Measurements from ENCODE around the gene ZFP82. TPM values are rescaled to one million over a fixed set of nuclear protein-coding genes. Genes with fewer than 3 reads are reported as not detected.

Gene ZFP82
- total and polyA plus RNA-seq, 2 of the 4 experiments (the other 2 are of a cell fraction), result 1.6 to 3.9 TPM

DNA sequence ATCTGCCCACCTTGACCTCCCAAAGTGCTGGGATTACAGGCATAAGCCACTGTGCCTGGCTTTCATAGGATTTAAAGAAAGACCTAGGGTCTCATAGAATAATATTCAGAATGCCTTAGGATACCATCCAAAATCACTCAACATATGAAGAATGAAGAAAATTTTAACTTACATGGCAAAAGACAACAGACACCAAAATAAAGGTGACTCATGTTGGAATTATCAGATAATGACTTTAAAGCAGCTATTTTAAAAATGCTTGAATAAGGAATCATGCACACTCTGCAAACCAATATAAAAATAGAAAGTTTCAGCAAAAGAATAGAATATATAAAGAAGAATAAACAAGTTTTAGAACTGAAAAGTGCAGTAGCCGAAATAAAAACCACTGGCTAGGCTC lies 41.6 kb upstream of the ZFP82 start:
- H3K4me2 ChIP-seq (ENCODE audit: low read depth, low read length), result no peak overlapping the region
- peak; percentile 48 for ATAC-seq (ENCODE audit: low read depth)
- POLR2A ChIA-PET (ENCODE audit: unreplicated experiment), result no interaction called here

More for the DNA sequence above, 41.6 kb upstream of the ZFP82 start:
- H3K36me3 ChIP-seq (ENCODE audit: control insufficient read depth, insufficient read depth, low read length), result peaks cover 2% of the 10 kb centered on the region; the same call in 1 of the 2 replicates
- intact Hi-C loops (cut with micrococcal nuclease), result no loop called here
- peak; percentile 29 for DNase-seq
- CTCF ChIA-PET, result no interaction called here
- H2AK9ac ChIP-seq (replicated peaks; ENCODE audit: low read depth, low read length, poor library complexity), result no peak overlapping the region
- H3K14ac ChIP-seq (replicated peaks; ENCODE audit: low read depth, low read length), result no peak overlapping the region
- H3K9ac ChIP-seq (ENCODE audit: low read depth, low read length), result no peak overlapping the region
- H2BK120ac ChIP-seq (ENCODE audit: low read depth, low read length), result no peak overlapping the region
- TF ChIP-seq RAD21 (IDR thresholded peaks at IDR 0.05; ENCODE audit: low read length), result no peak
- no peak for TF ChIP-seq NFE2L2 (IDR thresholded peaks at IDR 0.05; ENCODE audit: low read depth, low read length)
- TF ChIP-seq, protein P1, sequence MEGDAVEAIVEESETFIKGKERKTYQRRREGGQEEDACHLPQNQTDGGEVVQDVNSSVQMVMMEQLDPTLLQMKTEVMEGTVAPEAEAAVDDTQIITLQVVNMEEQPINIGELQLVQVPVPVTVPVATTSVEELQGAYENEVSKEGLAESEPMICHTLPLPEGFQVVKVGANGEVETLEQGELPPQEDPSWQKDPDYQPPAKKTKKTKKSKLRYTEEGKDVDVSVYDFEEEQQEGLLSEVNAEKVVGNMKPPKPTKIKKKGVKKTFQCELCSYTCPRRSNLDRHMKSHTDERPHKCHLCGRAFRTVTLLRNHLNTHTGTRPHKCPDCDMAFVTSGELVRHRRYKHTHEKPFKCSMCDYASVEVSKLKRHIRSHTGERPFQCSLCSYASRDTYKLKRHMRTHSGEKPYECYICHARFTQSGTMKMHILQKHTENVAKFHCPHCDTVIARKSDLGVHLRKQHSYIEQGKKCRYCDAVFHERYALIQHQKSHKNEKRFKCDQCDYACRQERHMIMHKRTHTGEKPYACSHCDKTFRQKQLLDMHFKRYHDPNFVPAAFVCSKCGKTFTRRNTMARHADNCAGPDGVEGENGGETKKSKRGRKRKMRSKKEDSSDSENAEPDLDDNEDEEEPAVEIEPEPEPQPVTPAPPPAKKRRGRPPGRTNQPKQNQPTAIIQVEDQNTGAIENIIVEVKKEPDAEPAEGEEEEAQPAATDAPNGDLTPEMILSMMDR (conservative IDR thresholded peaks at IDR 0.05; ENCODE audit: low read depth, low read length), result no peak
- no peak for TF ChIP-seq RFX5 (IDR thresholded peaks at IDR 0.05; ENCODE audit: low read depth, low read length)
- no peak for TF ChIP-seq RCOR1 (IDR thresholded peaks at IDR 0.05; ENCODE audit: insufficient replicate concordance, low read length)
- TF ChIP-seq CHD1 (IDR thresholded peaks at IDR 0.05; ENCODE audit: low read depth, low read length), result no peak
- TF ChIP-seq POLR2A (IDR thresholded peaks at IDR 0.05; ENCODE audit: low read depth, low read length), result no peak
- no peak for TF ChIP-seq BHLHE40 (IDR thresholded peaks at IDR 0.05; ENCODE audit: low read depth, low read length)
- TF ChIP-seq SMC3 (IDR thresholded peaks at IDR 0.05; ENCODE audit: low read depth, low read length), result no peak
- no peak for TF ChIP-seq MAFK (IDR thresholded peaks at IDR 0.05; ENCODE audit: low read depth, low read length)
- TF ChIP-seq FOS (IDR thresholded peaks at IDR 0.05; ENCODE audit: low read depth, low read length), result no peak
- TF ChIP-seq, protein P2, sequence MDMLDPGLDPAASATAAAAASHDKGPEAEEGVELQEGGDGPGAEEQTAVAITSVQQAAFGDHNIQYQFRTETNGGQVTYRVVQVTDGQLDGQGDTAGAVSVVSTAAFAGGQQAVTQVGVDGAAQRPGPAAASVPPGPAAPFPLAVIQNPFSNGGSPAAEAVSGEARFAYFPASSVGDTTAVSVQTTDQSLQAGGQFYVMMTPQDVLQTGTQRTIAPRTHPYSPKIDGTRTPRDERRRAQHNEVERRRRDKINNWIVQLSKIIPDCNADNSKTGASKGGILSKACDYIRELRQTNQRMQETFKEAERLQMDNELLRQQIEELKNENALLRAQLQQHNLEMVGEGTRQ (IDR thresholded peaks at IDR 0.05; ENCODE audit: low read depth, low read length), result no peak
- no peak for TF ChIP-seq MXI1 (IDR thresholded peaks at IDR 0.05; ENCODE audit: borderline replicate concordance, low read depth, low read length)
- TF ChIP-seq CEBPB (IDR thresholded peaks at IDR 0.05; ENCODE audit: low read depth, low read length), result no peak
- TF ChIP-seq, protein P3, sequence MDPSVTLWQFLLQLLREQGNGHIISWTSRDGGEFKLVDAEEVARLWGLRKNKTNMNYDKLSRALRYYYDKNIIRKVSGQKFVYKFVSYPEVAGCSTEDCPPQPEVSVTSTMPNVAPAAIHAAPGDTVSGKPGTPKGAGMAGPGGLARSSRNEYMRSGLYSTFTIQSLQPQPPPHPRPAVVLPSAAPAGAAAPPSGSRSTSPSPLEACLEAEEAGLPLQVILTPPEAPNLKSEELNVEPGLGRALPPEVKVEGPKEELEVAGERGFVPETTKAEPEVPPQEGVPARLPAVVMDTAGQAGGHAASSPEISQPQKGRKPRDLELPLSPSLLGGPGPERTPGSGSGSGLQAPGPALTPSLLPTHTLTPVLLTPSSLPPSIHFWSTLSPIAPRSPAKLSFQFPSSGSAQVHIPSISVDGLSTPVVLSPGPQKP (IDR thresholded peaks at IDR 0.05; ENCODE audit: borderline replicate concordance, low read depth, low read length), result no peak
- TF ChIP-seq MAZ (IDR thresholded peaks at IDR 0.05; ENCODE audit: borderline replicate concordance, low read depth, low read length), result no peak
- H2AFZ ChIP-seq (replicated peaks; ENCODE audit: low read length, poor library complexity), result no peak overlapping the region
- H3K4ac ChIP-seq (ENCODE audit: low read depth, low read length), result no peak overlapping the region
- no peak overlapping the region for H2AK5ac ChIP-seq (ENCODE audit: low read depth, low read length)
- no peak overlapping the region for H4K8ac ChIP-seq (ENCODE audit: low read depth in 2 of 2, low read length in 2 of 2)
- peaks cover 2% of the 10 kb centered on the region; the same call in 1 of the 2 replicates for H3K4me1 ChIP-seq (ENCODE audit: control insufficient read depth, insufficient read depth, low read length)
- H3K4me3 ChIP-seq (ENCODE audit: insufficient read depth, low read depth, low read length), result no peak overlapping the region
- H3K9me3 ChIP-seq (ENCODE audit: control insufficient read depth, insufficient read depth, low read length), result peaks cover 6% of the 10 kb centered on the region; the same call in 1 of the 2 replicates
- H2BK15ac ChIP-seq (ENCODE audit: low read depth, low read length), result no peak overlapping the region
- in situ Hi-C loops (cut with MboI; ENCODE audit: low sequenced_read_pairs), result no loop called here
- no peaks in the 10 kb centered on the region for H3K9me1 ChIP-seq (ENCODE audit: insufficient read depth, low read length)
- H3K27ac ChIP-seq (ENCODE audit: insufficient read depth, low read length), result no peak overlapping the region
- no peak overlapping the region for H3K56ac ChIP-seq (ENCODE audit: extremely low read depth, insufficient read depth, low read length)
- no peak overlapping the region for H4K91ac ChIP-seq (ENCODE audit: insufficient read depth, low read depth, low read length)
- no peak overlapping the region for H3K18ac ChIP-seq (ENCODE audit: low read depth, low read length)
- dilution Hi-C loops (cut with HindIII; ENCODE audit: low sequenced_read_pairs, unreplicated experiment), result no loop called here
- BruUV-seq (replicated peaks), result no TSS peak
- H2BK20ac ChIP-seq (ENCODE audit: low read depth, low read length), result no peak overlapping the region
- no peaks in the 10 kb centered on the region for H4K20me1 ChIP-seq (ENCODE audit: insufficient read depth, low read length)
- H3K23ac ChIP-seq (ENCODE audit: low read depth, low read length), result no peak overlapping the region
- H3K27me3 ChIP-seq (ENCODE audit: control insufficient read depth, insufficient read depth, low read length), result no peaks in the 10 kb centered on the region
- H4K5ac ChIP-seq (ENCODE audit: low read depth, low read length), result no peak overlapping the region
- no peak overlapping the region for H2BK5ac ChIP-seq (ENCODE audit: low read depth, low read length, poor library complexity, severe bottlenecking)
- WGBS, 2 experiments (ENCODE audit: extremely low coverage in 2 of 2, insufficient read length in 1 of 2), result no CpG with 5 or more reads among the region's 1 CpG
- no peaks in the 10 kb centered on the region for H3K79me1 ChIP-seq (ENCODE audit: low read depth in 1 of 2, low read length in 2 of 2)

Measured in IMR-90 (cell line).